Psoas muscle (tissue), 8 donors: ENCODE measurements around the gene UGT1A4. TPM values are rescaled to one million over a fixed set of nuclear protein-coding genes. Genes with fewer than 3 reads are reported as not detected.
A peak's percentile ranks its signal among the peaks of the same experiment; 100 is the strongest.

ENCODE experiments used
- ATAC-seq, 4 donors: fragments of 200-7000 bp; cut with Tn5 transposase; one replicate each; pipeline ENCODE4 v1.9.1; 2020; ENCODE audit warnings: moderate library complexity in 3 of 4, mild to moderate bottlenecking in 2 of 4
- DNase-seq, 2 donors: peaks; one replicate each; pipeline ENCODE4 v3.0.0-alpha.2; 2020
- H3K27ac ChIP-seq: fragments of 200-600 bp; one replicate; pipeline ENCODE4 v1.8.0; 2022
- H3K27me3 ChIP-seq, 3 donors: fragments of 200-600 bp in 1 of 3; one replicate each; pipeline versions ENCODE4 v1.6.1 to v1.8.0; 2013 to 2022; ENCODE audit warnings: low read length in 2 of 3, mild to moderate bottlenecking in 2 of 3, moderate library complexity in 1 of 3; ENCODE audit not compliant: insufficient read depth in 3 of 3
- H3K36me3 ChIP-seq, 2 donors: fragments of 200-600 bp in 1 of 2; one replicate each; pipeline versions ENCODE4 v1.6.1 to v1.8.0; 2013 to 2022; ENCODE audit warnings: low read depth in 1 of 2, mild to moderate bottlenecking in 1 of 2, moderate library complexity in 1 of 2; ENCODE audit not compliant: insufficient read depth in 1 of 2
- H3K4me1 ChIP-seq: fragments of 200-600 bp; one replicate; pipeline ENCODE4 v1.8.0; 2022
- H3K4me3 ChIP-seq: fragments of 200-600 bp; one replicate; pipeline ENCODE4 v1.8.0; 2022; ENCODE audit warnings: mild to moderate bottlenecking
- H3K9me3 ChIP-seq: fragments of 200-600 bp; one replicate; pipeline ENCODE4 v1.8.0; 2022
- WGBS, 3 donors: extraction: QIAGEN DNeasy Blood & Tissue Kit; methylation state at CpG; one replicate each; pipeline versions ENCODE4 v1.1.6 to v1.1.7; 2013; 5-methylcytosine and 5-hydroxymethylcytosine counted together
- intact Hi-C, 2 donors: fragments of 100-400 bp; cut with DNase I; formaldehyde crosslinking; loops; one replicate each; pipeline versions ENCODE4 v1.11.0 to v1.14.2; 2022
- polyA plus RNA-seq, 3 donors: library from polyadenylated mRNA; stranded (reverse); fragments of 200-250 nt; gene quantifications; one replicate each; pipeline ENCODE4 v1.2.3, GENCODE V29; 2013
- total RNA-seq, 4 donors: library from RNA; stranded (reverse); fragmentation: NEBNext Ultra II Directional in 2 of 4; extraction: Animal tissue kit (Norgen Biotek cat#: 25700) in 2 of 4; gene quantifications; one replicate each; pipeline versions ENCODE4 v1.2.1 to v1.2.4, GENCODE V29; 2021 to 2023
- TF ChIP-seq, protein P1 (sequence below): fragments of 200-600 bp; IDR thresholded peaks from one replicate; pipeline ENCODE4 v1.8.0; 2022; ENCODE audit warnings: antibody characterized with exemption
- donor health status: healthy with polysubstance abuse.
- donor health status: DM: no; HTN: no; CAD: no; lungs with moderate emphysema.
- donor health status: Bipolar disorder and iron deficiency.
- donor health status: healthy.
- donor health status: DM: yes; HTN: yes; CAD: no.
- donor health status: DM: no; HTN: no; CAD: no.
- donor health status: DM: no; HTN: no; CAD: no.
- donor health status: DM: yes; HTN: yes; CAD: no.

UGT1A4 gene
- total and polyA plus RNA-seq, 7 donors: not detected

DNA sequence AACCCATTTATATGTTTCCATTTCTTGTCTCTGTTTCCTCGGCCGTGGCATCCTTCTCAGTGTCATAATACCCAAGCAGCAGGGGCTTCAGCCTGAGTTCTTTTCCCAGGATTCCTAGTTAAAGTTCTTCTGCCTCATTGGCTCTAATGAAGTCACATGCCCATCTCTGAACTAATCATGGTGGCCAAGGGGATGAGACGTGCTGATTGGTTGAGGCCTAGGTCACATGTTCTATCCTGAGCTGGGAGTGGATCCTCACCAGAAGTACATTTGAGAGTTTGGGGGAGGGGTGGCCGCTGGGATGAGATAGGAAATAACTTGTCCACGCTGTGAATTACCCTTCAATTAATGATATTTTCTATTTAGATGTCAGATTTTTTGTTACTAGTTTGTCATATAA is 9.6 kb upstream of the UGT1A4 start:
- Histone ChIP-seq H3K27me3 (peaks cover 0 to 4% (median 0%) of the 10 kb centered on the region in 3 donors), H3K9me3 (peaks cover under 1% of the 10 kb centered on the region), H3K27ac (no peak overlapping the region), H3K36me3 (no peaks in the 10 kb centered on the region), H3K4me1 (no peaks in the 10 kb centered on the region), H3K4me3 (no peak overlapping the region)
- intact Hi-C loops: no loop called here
- ATAC-seq (no peak), DNase-seq (no peak)
- TF ChIP-seq, protein P1, sequence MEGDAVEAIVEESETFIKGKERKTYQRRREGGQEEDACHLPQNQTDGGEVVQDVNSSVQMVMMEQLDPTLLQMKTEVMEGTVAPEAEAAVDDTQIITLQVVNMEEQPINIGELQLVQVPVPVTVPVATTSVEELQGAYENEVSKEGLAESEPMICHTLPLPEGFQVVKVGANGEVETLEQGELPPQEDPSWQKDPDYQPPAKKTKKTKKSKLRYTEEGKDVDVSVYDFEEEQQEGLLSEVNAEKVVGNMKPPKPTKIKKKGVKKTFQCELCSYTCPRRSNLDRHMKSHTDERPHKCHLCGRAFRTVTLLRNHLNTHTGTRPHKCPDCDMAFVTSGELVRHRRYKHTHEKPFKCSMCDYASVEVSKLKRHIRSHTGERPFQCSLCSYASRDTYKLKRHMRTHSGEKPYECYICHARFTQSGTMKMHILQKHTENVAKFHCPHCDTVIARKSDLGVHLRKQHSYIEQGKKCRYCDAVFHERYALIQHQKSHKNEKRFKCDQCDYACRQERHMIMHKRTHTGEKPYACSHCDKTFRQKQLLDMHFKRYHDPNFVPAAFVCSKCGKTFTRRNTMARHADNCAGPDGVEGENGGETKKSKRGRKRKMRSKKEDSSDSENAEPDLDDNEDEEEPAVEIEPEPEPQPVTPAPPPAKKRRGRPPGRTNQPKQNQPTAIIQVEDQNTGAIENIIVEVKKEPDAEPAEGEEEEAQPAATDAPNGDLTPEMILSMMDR: no peak
- WGBS, 3 donors: 84 to 91% (median 86%) methylated on average over 5 of the region's 5 CpGs

DNA sequence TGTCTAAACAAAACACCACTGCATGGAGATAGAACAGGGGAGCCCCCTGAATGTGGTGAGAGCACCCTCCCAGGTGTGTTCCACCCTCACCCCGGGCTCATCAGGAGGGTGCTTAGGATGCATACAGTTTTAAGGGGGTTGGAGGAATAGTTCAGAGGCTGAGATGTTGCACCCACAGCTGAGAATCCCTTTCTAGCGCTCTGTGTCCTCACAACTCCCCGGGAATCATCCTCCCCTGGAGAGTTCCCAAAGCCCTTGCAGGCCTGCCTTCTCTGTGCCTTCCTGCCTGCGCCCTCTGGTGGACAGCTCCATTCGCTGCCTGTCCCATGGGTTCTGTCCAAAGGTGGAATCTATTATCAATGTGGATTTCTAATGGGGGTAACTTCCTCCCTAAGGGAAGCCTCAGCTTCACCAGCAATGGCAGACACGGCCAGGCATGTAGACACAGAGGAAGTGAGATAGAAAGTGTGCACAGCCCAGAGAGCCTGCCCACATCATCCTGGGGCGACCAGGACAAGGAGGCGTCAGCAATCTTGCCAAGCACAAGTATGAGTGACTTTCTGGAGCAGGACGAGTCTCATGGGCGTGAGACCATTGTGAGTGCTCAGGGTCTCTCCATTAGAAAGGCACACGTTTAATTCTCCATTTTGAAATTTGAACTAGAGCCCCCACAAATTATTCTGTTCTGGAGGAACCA is 7.1 kb upstream of the UGT1A4 start:
- TF ChIP-seq, protein P1: peak; percentile 48
- H3K27me3 ChIP-seq: no peaks in the 10 kb centered on the region
- no peak overlapping the region for H3K27ac ChIP-seq
- no peak overlapping the region for H3K4me3 ChIP-seq
- no peaks in the 10 kb centered on the region for H3K4me1 ChIP-seq
- 32 to 37% (median 32%) methylated on average over 11 of the region's 11 CpGs for WGBS, 3 donors
- intact Hi-C loops: no loop called here
- no peaks in the 10 kb centered on the region for H3K9me3 ChIP-seq
- peak; percentile 59 to 75 for DNase-seq
- no peaks in the 10 kb centered on the region for H3K36me3 ChIP-seq
- ATAC-seq: peak in 1 of 4 donors; percentile 76

DNA sequence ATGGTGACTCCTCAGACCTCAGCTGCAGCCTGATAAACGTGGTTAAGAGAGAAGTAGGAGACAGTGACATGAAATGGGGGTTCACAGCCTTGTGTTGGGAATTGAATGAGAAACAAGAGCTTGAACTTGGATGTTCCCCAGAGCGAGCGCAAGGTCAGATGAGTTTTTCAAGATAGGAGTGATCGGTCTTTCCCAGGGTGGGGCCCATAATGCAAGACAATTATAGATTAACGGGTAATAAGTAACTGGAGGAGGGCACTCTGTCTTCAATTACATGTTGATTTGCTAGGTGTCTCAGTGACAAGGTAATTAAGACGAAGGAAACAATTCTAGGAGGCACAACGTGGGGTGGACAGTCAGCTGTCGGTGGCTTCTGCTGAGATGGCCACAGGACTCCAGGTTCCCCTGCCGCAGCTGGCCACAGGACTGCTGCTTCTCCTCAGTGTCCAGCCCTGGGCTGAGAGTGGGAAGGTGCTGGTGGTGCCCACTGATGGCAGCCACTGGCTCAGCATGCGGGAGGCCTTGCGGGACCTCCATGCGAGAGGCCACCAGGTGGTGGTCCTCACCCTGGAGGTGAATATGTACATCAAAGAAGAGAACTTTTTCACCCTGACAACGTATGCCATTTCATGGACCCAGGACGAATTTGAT is 5.8 kb upstream of the UGT1A4 start, which contains the start of gene UGT1A5:
UGT1A5 (plus strand) TSS at position 297 of the 651 bp plus-strand sequence; CDS start at position 382, 85 bp downstream.
- H3K9me3 ChIP-seq: no peaks in the 10 kb centered on the region
- intact Hi-C loops: no loop called here
- H3K4me3 ChIP-seq: no peak within 1 kb of the TSS
- TF ChIP-seq, protein P1: no peak
- H3K27me3 ChIP-seq: no peaks in the 10 kb centered on the region
- H3K36me3 ChIP-seq: no peaks in the 10 kb centered on the region
- no peak within 1 kb of the TSS for H3K27ac ChIP-seq
- no peaks in the 10 kb centered on the region for H3K4me1 ChIP-seq
- 76 to 83% (median 80%) methylated on average over 14 of the region's 14 CpGs for WGBS, 3 donors
- no peak for ATAC-seq
- no peak for DNase-seq

DNA sequence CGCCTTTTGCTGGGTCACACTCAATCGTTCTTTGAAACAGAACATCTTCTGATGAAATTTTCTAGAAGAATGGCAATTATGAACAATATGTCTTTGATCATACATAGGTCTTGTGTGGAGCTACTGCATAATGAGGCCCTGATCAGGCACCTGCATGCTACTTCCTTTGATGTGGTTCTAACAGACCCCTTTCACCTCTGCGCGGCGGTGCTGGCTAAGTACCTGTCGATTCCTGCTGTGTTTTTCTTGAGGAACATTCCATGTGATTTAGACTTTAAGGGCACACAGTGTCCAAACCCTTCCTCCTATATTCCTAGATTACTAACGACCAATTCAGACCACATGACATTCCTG is 5.3 kb upstream of the UGT1A4 start:
- intact Hi-C loops: no loop called here
- 73 to 85% (median 77%) methylated on average over 7 of the region's 7 CpGs for WGBS, 3 donors

More for the DNA sequence above, 5.3 kb upstream of the UGT1A4 start:
- no peak for ATAC-seq
- Histone ChIP-seq H3K36me3 (no peaks in the 10 kb centered on the region), H3K27ac (no peak overlapping the region), H3K4me3 (no peak overlapping the region), H3K27me3 (no peaks in the 10 kb centered on the region), H3K4me1 (no peaks in the 10 kb centered on the region), H3K9me3 (no peaks in the 10 kb centered on the region)
- DNase-seq: no peak
- TF ChIP-seq, protein P1: no peak
